GM12874 (cell line): ENCODE results near the gene ANXA4.

ENCODE experiments used
- TF ChIP-seq, protein P1 (sequence below): IDR thresholded peaks from 2 replicates; pipeline ENCODE4 v1.5.1; 2011; ENCODE audit warnings: low read depth, mild to moderate bottlenecking, control low read depth, low read length, moderate library complexity; ENCODE audit not compliant: insufficient read depth

The ANXA4 gene

DNA sequence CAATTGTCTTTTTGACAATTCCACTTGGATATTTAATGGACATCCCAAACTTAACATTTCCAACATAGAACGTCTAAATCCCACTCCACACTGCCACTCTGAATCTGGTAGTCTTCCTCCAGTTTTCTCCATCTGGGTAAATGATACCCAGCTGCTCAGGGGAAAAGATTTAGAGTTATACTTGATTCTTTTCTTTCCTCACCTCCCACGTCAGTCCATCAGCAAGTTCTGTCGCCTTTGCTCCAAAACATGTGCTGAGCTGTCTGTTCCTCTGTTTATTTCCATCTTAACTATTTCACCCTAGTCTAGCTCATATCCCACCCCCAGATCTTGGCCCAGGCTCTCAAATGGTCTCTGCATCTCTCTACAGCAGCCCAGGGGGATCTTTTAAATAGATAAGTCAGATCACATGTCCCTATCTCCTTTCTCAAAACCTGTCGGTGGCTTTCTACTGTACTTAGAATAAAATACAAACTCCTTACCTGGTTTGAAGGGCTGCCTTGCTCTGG is 44.2 kb downstream of the ANXA4 start:
- TF ChIP-seq, protein P1, sequence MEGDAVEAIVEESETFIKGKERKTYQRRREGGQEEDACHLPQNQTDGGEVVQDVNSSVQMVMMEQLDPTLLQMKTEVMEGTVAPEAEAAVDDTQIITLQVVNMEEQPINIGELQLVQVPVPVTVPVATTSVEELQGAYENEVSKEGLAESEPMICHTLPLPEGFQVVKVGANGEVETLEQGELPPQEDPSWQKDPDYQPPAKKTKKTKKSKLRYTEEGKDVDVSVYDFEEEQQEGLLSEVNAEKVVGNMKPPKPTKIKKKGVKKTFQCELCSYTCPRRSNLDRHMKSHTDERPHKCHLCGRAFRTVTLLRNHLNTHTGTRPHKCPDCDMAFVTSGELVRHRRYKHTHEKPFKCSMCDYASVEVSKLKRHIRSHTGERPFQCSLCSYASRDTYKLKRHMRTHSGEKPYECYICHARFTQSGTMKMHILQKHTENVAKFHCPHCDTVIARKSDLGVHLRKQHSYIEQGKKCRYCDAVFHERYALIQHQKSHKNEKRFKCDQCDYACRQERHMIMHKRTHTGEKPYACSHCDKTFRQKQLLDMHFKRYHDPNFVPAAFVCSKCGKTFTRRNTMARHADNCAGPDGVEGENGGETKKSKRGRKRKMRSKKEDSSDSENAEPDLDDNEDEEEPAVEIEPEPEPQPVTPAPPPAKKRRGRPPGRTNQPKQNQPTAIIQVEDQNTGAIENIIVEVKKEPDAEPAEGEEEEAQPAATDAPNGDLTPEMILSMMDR = no peak

DNA sequence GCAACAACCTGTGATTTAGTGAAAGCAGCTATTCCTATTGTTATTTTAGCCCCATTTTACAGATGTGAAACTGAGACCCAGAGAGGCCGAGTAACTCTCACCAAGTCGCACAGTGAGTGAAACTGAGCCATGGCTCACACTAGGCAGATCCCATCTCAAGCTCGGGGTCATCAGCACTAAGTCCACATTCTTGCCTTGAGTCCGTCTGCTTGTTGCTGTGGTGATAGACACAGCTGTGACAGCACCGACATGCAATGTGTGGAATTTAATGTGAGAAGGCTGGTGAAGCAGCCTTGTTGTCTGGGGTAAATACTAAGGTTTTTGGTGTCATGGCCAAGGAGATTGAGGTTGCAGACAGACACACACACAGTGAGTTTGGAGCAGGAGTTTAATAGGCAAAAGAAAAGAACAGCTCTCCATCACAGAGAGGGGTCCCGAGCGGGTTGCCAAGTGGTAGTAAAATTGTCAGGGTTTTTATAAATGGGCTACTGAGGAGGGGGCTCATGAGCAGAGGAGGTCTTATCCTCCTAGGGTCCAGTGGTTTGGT is 47.3 kb downstream of the ANXA4 start:
- TF ChIP-seq, protein P1 = no peak

DNA sequence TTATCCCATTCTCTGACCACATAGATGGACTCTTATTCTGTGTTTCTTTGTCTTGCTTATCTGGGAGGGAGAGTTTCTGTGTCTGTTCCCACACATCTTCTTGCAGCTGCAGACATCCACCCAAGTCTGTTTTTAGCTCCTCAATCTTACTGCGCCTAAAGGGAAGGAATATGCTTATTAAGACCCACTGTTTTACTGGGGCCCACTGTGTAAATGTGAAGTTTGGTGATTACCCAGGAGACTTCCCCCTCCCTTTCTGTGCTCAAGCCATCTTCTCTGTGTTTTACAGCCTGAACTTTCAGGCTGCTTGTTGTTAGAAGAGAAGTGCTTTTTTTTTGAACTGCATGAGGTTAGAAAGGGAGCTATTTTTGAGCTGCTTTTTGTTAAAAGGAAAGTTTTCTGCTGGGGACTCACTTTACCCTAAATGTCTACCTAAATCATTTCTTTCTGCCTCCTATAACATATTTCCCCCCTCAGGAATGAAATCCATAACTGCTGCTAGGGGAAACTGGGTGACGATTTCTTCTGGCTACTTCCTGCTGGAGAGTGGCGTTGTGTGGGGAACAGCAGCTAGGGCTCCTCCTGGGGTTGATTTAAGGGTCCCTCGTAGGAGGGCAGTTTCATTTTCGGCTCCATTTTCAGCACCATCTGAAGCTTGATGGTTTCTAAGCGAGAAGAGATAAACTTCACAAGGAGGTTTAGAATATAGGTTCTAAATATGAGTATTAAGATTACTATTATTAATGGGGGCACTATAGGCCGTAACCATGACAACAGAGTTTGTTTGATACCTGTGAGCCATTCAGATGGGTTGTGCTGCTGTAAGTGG is 48.1 kb downstream of the ANXA4 start:
- TF ChIP-seq, protein P1 = no peak

GRCh38 chr2:69790601-69790959 is 48.6 kb downstream of the ANXA4 start:
- TF ChIP-seq, protein P1 = no peak

GRCh38 chr2:69791045-69791444 is 49.1 kb downstream of the ANXA4 start:
- TF ChIP-seq, protein P1 = no peak

DNA sequence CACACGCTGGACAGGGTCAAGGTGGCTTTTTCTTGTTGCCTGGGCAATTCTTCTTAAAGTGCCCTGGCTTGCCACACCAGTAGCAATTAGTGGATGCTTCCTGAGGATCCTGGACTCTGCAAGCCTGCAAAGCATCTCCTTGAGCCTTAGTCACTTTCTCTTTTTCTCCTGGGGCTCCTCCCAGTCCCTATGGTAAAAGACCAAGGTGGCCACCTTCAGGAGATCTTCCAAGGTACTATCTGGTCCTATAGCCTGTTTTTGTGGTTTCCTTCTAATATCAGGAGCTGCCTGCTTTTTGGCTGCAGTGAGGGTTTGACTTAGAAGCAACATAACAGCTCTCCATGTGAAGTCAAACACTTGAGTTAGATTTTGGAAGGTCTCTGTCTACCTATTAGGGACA is 54.2 kb downstream of the ANXA4 start:
- TF ChIP-seq, protein P1 = no peak

- TF ChIP-seq, protein P1 = no peak
Observed at GRCh38 chr2:69797235-69797634, 55.3 kb downstream of the ANXA4 start.
